Heart right ventricle (tissue), 16 donors: ENCODE data around the gene CYTH1. TPM values are rescaled to one million over a fixed set of nuclear protein-coding genes. Genes with fewer than 3 reads are reported as not detected.

Experiments
- ATAC-seq, 8 donors: fragments of 200-7000 bp; cut with Tn5 transposase; one replicate each; pipeline ENCODE4 v1.9.1; 2020; ENCODE audit warnings: mild to moderate bottlenecking in 8 of 8, moderate library complexity in 8 of 8, moderate number of reproducible peaks in 1 of 8
- DNase-seq, 2 donors: peaks; one replicate each; pipeline ENCODE4 v3.0.0-alpha.2; 2020
- H3K27ac ChIP-seq, 10 donors: fragments of 200-600 bp; sonication (generic) in 2 of 10; one replicate each; pipeline versions ENCODE4 v1.5.0 to v1.8.0; 2020 to 2022; ENCODE audit warnings: mild to moderate bottlenecking in 3 of 10
- H3K27me3 ChIP-seq, 7 donors: fragments of 200-600 bp; one replicate each; pipeline ENCODE4 v1.8.0; 2021 to 2022; ENCODE audit warnings: mild to moderate bottlenecking in 2 of 7
- H3K36me3 ChIP-seq, 9 donors: fragments of 200-600 bp; sonication (generic) in 1 of 9; one replicate each; pipeline versions ENCODE4 v1.5.0 to v1.8.0; 2020 to 2022; ENCODE audit warnings: mild to moderate bottlenecking in 2 of 9
- H3K4me1 ChIP-seq, 9 donors: fragments of 200-600 bp; sonication (generic) in 1 of 9; one replicate each; pipeline versions ENCODE4 v1.5.0 to v1.8.0; 2020 to 2022; ENCODE audit warnings: mild to moderate bottlenecking in 4 of 9
- H3K4me3 ChIP-seq, 10 donors: fragments of 200-600 bp; sonication (generic) in 2 of 10; one replicate each; pipeline versions ENCODE4 v1.5.0 to v1.8.0; 2020 to 2022; ENCODE audit warnings: mild to moderate bottlenecking in 7 of 10, moderate library complexity in 2 of 10
- H3K9me3 ChIP-seq, 11 donors: fragments of 200-600 bp in 10 of 11; sonication (generic) in 2 of 11; one replicate each; pipeline versions ENCODE4 v1.5.0 to v1.8.0; 2013 to 2022; ENCODE audit warnings: mild to moderate bottlenecking in 2 of 11, control low read depth in 1 of 11, moderate library complexity in 1 of 11
- CTCF ChIP-seq, 9 donors: fragments of 200-600 bp; sonication (generic) in 2 of 9; IDR thresholded peaks; one replicate each; pipeline versions ENCODE4 v1.5.0 to v1.8.0; 2021 to 2022; ENCODE audit warnings: antibody characterized with exemption in 9 of 9, mild to moderate bottlenecking in 5 of 9, moderate library complexity in 1 of 9
- WGBS, 2 donors: extraction: QIAGEN DNeasy Blood & Tissue Kit; methylation state at CpG; one replicate each; pipeline ENCODE4 v1.1.7; 2013; ENCODE audit warnings: inconsistent platforms in 1 of 2; 5-methylcytosine and 5-hydroxymethylcytosine counted together
- intact Hi-C, 10 donors: fragments of 100-400 bp; cut with DNase I; formaldehyde crosslinking; loops; one replicate each; pipeline versions ENCODE4 v1.11.1 to v1.14.2; 2022
- polyA plus RNA-seq, 2 donors: library from polyadenylated mRNA; stranded (reverse); fragments of 200-250 nt; gene quantifications; one replicate each; pipeline ENCODE4 v1.2.3, GENCODE V29; 2013
- total RNA-seq, 10 donors: library from RNA; stranded (reverse); fragmentation: NEBNext Ultra II Directional in 3 of 10; extraction: Animal tissue kit (Norgen Biotek cat#: 25700) in 3 of 10; gene quantifications; one replicate each; pipeline versions ENCODE4 v1.2.1 to v1.2.4, GENCODE V29; 2021 to 2023
- donor health status: Arrhythmogenic right ventricular cardiomyopathy.
- donor health status: ischemic (EF 13 %, LVEDD 7.1; RV severe dilation, severe dysfunction).
- donor health status: healthy with polysubstance abuse.
- donor health status: DM: no; HTN: yes; CAD: no.
- donor health status: DM: no; HTN: no; CAD: no.
- donor health status: ischemic (EF 25% LVEDD 6.9; RV normal size, moderate dysfunction).
- donor health status: ischemic (EF 25% LVEDD 5.7; RV mildly dilated, moderate dysfunction).
- donor health status: healthy.
- donor health status: DM: yes; HTN: yes; CAD: no.
- donor health status: Ischemic cardiomyopathy.
- donor health status: ischemic (EF 35%, LVEDD 5.7; RV mildly dilated, moderate dysfunction).
- donor health status: nonischemic (EF 11% LVEDD 7.7; RV severe dilation, severe dysfunction).
- donor health status: DM: yes; HTN: yes; CAD: no.
- donor health status: PGD.
- donor health status: ischemic (EF 29% LVEDD 5.4; RV normal size, mild dysfunction).
- donor health status: nonischemic (EF 23%, LVEDD 6.1; RV moderate dilation, normal function).

Gene CYTH1
- total and polyA plus RNA-seq, 12 donors = 22.3 to 46.9 (median 32.5) TPM

GRCh38 chr17:78797691-78798585 is 15.9 kb upstream of the CYTH1 start:
- DNase-seq (no peak), ATAC-seq (peak in 1 of 8 donors; percentile 2)
- 83 to 88% methylated on average over 28 of the region's 28 CpGs for WGBS, 2 donors
- Histone ChIP-seq H3K36me3 (peaks cover 0 to 96% (median 42%) of the 10 kb centered on the region in 9 donors), H3K4me3 (no peak overlapping the region), H3K4me1 (peaks cover 3 to 41% (median 19%) of the 10 kb centered on the region in 9 donors), H3K27ac (no peak overlapping the region), H3K27me3 (no peaks in the 10 kb centered on the region), H3K9me3 (no peaks in the 10 kb centered on the region)
- intact Hi-C loops = loop anchor here in 9 of 10 donors (2.0 to 10.0 kb wide), 6 partner anchors 31 to 303 kb away; no protein-coding TSS in a partner anchor
- no peak for TF ChIP-seq CTCF (IDR thresholded peaks at IDR 0.05)

GRCh38 chr17:78797213-78797612 is 15.1 kb upstream of the CYTH1 start:
- DNase-seq (no peak), ATAC-seq (no peak)
- H3K4me1 ChIP-seq = peaks cover 3 to 42% (median 19%) of the 10 kb centered on the region in 9 donors
- H3K27me3 ChIP-seq = no peaks in the 10 kb centered on the region
- H3K27ac ChIP-seq = peak overlapping the region in 2 of 10 donors; percentile 51 to 70
- no peaks in the 10 kb centered on the region for H3K9me3 ChIP-seq
- 89 to 92% methylated on average over 11 of the region's 11 CpGs for WGBS, 2 donors
- intact Hi-C loops = loop anchor here in 8 of 10 donors (2.0 to 10.0 kb wide), 5 partner anchors 30 to 302 kb away; no protein-coding TSS in a partner anchor
- peaks cover 0 to 90% (median 37%) of the 10 kb centered on the region in 9 donors for H3K36me3 ChIP-seq
- no peak overlapping the region for H3K4me3 ChIP-seq
- TF ChIP-seq CTCF (IDR thresholded peaks at IDR 0.05) = no peak

- 70 to 71% methylated on average over 11 of the region's 11 CpGs for WGBS, 2 donors
- Histone ChIP-seq H3K4me3 (no peak overlapping the region), H3K36me3 (peaks cover 0 to 85% (median 34%) of the 10 kb centered on the region in 9 donors), H3K27me3 (no peaks in the 10 kb centered on the region), H3K4me1 (peaks cover 3 to 49% (median 24%) of the 10 kb centered on the region in 9 donors), H3K27ac (peak overlapping the region in 5 of 10 donors; percentile 18 to 70 (median 33)), H3K9me3 (no peaks in the 10 kb centered on the region)
- ATAC-seq (no peak), DNase-seq (no peak)
- intact Hi-C loops = loop anchor here in 8 of 10 donors (2.0 to 10.0 kb wide), 5 partner anchors 30 to 302 kb away; no protein-coding TSS in a partner anchor
- no peak for TF ChIP-seq CTCF (IDR thresholded peaks at IDR 0.05)
These were observed 14.4 kb upstream of the CYTH1 start for GRCh38 chr17:78796517-78796900.

GRCh38 chr17:78795861-78796516 is 13.9 kb upstream of the CYTH1 start:
- ATAC-seq = peak in 5 of 8 donors; percentile 34 to 86 (median 41)
- TF ChIP-seq CTCF (IDR thresholded peaks at IDR 0.05) = no peak
- intact Hi-C loops = loop anchor here in 8 of 10 donors (2.0 to 10.0 kb wide), 5 partner anchors 29 to 301 kb away; no protein-coding TSS in a partner anchor
- Histone ChIP-seq H3K4me1 (peaks cover 3 to 54% (median 29%) of the 10 kb centered on the region in 9 donors), H3K9me3 (no peaks in the 10 kb centered on the region), H3K27ac (peak overlapping the region in 5 of 10 donors; percentile 18 to 70 (median 41)), H3K4me3 (no peak overlapping the region), H3K27me3 (no peaks in the 10 kb centered on the region), H3K36me3 (peaks cover 0 to 80% (median 32%) of the 10 kb centered on the region in 9 donors)
- no peak for DNase-seq
- WGBS, 2 donors = 38 to 61% methylated on average over 14 of the region's 14 CpGs
